GM19372 (cell line): Measurements from ENCODE around the gene PCGF5.
"Not testable (repeated sequence)": the region's sequence is repeated elsewhere in the genome, so short reads cannot be mapped to it uniquely, and the experiment has no call there.

Experiments used
- ATAC-seq: cut with Tn5 transposase; IDR thresholded peaks from one replicate; pipeline ENCODE4 v1.9.1; 2021; ENCODE audit warnings: mild to moderate bottlenecking, low read depth, moderate library complexity; ENCODE audit not compliant: unreplicated experiment

PCGF5 gene

GRCh38 chr10:91208642-91209041, 11.8 kb upstream of the PCGF5 start:
- no peak for ATAC-seq

GRCh38 chr10:91210014-91210413, 10.4 kb upstream of the PCGF5 start:
- ATAC-seq, result no peak

DNA sequence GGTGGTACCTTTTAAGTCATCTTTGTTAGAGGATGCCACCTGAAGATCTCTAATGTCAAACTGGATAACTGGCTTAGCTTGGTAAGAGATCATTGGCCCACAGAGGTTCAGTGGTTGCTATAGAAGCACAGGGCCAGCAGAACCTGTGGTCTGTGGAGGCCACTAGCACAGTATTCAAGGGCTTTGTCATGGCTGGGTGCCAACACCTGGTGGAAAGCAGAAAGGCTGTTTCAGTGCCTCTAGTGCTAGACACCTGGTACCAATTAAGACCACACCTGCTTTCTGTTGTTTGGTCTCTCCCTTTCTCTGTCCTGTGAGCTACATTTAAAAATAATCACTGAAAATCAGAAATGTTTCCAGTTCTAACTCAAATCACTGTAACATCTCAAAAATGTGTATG, 10.0 kb upstream of the PCGF5 start:
- ATAC-seq, result peak; percentile 91

DNA sequence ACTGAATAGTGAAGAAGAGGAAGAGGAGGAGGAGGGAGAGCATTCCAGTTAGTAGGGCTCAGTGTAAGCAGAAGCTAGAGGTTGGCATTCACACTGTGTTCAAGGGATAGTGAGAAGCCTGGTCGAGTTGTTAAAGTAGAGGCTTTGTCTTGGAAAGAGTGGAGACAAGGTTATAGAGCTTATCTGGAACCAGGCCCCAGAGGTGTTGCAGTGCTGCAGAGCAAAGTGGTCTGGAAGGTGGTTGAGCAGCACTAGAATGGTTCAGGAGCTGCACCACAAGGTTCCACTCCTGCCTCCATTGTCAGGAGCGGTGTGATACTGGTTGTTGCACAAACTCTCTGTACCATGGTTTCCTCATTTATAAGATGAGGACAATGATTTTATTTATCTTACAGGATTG, 8.8 kb upstream of the PCGF5 start:
- ATAC-seq, result no peak

- ATAC-seq, result no peak
Observed at GRCh38 chr10:91214911-91215310, 5.6 kb upstream of the PCGF5 start.

DNA sequence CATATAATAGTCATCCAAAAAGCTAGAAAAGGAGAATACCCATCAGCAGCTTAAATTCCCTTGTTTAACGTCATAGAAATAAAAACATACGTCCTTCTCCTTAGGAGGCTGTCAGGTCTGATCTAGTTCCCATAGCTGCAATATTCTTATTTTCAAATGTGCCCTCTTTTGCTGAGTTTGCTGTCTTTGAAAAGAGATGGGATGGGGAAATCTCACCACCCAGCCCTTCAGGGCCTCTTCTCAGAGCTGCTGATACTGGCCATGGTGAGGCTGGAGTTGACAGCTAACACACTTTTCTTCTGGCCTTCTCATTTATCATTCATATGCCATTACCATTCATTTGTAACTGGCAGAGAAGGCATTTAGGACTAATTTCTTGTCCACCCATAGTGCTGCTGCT, 5.1 kb upstream of the PCGF5 start:
- ATAC-seq, result no peak

DNA sequence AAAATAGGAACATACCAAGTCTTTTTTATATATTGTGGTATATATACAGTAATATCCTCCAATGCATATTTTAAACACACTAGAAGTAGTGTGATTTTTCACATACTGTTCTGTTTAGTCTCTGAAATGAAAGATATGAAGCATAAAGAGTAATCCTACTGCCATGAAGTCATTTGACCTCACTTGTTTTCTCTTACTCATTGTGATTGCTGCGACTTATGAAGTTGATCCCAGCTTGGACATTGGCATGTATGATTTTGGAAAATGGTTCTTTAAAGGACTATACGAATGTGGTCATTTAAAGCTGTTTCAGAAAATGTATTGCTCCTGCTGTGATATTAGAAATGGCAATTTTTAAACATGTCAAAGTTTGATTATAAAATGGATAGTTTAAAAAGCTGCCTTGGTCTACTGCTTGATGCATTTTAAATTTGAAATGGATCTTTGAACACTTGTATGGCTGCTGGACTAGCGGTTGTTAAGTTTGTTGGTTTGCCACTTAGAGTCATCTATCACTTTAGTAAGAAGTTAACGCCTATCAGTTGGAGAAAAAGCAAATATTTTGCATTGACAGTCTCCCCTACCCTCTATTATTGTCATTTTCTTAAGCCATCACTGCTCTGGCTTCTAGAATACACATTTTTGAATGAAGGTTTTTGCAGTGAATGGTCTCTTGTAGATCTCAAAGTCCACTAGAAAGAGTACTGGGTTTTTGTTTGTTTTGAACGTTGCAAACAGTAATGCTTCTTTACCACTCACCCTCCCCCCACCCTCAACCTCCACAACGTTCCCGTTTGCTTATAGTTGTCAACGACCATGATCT, 881 bp upstream of the PCGF5 start:
- ATAC-seq, result no peak

GRCh38 chr10:91220954-91221675, 652 bp downstream of the PCGF5 start:
- peak; percentile 31 for ATAC-seq

DNA sequence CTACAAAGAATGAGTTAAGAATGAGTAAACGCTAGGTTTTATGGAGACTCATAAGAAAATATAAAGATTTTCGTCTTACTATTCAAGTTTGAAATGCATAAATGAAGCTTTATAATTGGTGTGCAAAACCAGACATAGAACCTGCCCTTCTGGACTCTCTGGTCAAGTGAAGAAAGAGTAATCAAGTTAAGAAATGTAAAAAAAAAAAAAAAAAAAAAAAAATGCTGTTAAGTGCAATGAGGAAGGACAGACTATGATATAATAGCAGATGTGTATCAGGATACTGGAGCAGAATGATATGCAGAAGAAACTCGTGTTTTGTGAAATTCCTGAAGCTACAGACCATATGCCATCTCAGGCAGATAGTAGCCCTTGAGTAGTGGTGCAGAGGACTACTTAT, 5.6 kb downstream of the PCGF5 start:
- ATAC-seq, result no peak

GRCh38 chr10:91227576-91227975, 7.1 kb downstream of the PCGF5 start:
- ATAC-seq, result no peak

DNA sequence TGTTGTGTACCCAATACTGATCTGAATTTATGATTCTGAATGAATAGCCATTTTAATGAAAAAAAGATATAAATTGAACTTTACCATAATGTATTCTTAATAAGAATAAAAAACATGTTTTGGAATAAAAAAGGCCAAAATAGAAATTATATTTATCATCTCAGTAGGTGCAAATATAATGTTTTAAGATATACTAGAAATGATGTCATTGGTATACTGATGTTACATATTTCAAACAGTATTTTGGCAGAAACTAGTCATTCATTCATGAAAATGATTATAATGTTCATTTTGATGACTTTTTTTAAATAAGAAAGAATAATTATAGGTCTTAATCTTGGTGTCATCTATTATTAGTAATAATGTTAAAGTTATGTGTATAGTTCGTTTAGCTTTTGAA, 9.2 kb downstream of the PCGF5 start:
- ATAC-seq, result no peak

DNA sequence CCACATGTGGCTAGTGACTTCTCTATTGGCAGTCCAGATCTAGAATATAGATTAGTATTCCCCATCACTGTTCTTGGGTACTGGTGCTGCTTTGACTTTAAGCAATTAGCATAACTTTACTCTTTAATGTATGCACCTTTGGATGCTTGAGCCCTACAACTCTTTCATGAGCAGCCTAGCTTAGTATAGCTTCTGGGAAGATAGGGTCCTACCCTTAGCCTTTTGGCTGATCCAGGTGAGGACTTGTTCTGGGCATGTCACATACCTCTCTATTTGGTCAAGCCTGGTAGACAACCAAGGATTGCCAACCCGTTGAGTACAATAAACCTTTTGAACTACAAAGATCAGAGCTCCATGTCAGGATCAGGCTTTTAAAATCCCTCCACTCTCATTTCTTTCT, 17.7 kb downstream of the PCGF5 start:
- ATAC-seq, result no peak

- no peak for ATAC-seq
Observed at GRCh38 chr10:91239789-91240188, 19.3 kb downstream of the PCGF5 start.

DNA sequence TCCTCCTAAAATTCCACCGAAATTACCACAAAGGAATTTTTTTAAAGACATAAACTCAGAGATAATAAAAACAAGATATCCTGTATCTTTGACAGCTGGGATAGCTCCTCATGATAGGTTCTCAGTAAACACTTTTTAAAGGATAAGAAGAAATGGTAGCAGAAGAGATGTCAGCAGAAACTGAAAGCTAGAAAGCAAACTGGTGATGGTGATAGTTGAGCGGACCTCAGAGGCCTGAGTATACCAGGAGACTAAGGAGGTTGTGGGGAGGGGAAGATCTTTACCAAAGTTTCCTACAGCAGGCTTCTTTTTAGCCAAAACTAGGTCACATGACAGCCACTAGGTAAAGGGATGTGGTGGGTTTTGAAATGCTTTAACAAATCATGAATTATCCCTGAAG, 22.5 kb downstream of the PCGF5 start:
- no peak for ATAC-seq

- ATAC-seq, result no peak
Observed at GRCh38 chr10:91247360-91248111, 27.1 kb downstream of the PCGF5 start.

DNA sequence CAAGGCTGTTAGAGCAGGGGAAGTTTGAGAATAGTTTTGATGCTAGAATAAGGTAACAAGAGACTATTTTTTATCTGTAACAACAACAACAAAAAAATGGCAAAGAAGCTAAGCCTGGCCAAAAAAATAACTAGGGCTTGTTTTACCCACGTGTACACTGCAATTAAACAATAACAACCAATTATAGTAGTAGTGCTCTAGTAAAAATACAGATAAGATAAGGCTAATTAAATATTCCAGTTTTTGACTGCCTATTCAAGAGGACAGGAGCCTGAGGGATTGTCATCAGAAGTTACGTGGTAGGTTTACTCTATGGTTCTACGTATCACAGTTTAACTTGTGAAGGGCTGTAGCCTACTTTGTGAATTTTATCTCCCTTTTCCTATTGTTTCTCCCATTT, 29.2 kb downstream of the PCGF5 start:
- ATAC-seq, result no peak

GRCh38 chr10:91250341-91250740, 29.9 kb downstream of the PCGF5 start:
- ATAC-seq, result no peak

GRCh38 chr10:91251430-91252056, 31.1 kb downstream of the PCGF5 start:
- ATAC-seq, result no peak

- no peak for ATAC-seq
Observed at GRCh38 chr10:91253300-91253699, 32.8 kb downstream of the PCGF5 start.

DNA sequence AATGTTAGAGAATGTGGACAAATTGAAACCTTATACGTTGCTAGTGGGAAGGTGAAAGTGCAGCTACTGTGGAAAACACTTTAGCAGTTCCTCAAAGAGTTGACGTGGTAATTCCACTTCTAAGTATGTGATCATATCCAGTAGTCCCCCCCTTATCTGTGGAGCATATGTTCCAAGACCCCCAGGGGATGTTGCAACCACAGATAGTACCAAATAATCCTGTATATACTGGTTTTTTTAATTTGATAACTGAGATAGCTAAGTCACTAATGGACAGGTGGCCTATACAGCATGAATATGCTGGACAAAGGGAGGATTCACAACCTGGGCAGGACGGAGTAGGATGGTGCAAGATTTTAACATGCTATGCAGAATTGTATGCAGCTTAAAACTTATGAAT, 36.8 kb downstream of the PCGF5 start:
- ATAC-seq, result no peak

DNA sequence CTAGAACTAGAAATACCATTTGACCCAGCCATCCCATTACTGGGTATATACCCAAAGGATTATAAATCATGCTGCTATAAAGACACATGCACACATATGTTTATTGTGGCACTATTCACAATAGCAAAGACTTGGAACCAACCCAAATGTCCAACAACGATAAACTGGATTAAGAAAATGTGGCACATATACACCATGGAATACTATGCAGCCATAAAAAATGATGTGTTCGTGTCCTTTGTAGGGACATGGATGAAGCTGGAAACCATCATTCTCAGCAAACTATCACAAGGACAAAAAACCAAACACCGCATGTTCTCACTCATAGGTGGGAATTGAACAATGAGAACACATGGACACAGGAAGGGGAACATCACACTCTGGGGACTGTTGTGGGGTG, 40.0 kb downstream of the PCGF5 start:
- not testable (repeated sequence) for ATAC-seq
